Lower leg skin (tissue), 3 donors: ENCODE results near the gene TPRA1.

Experiments used
- CTCF ChIP-seq, 3 donors: fragments of 450-650 bp; IDR thresholded peaks; one replicate each; pipeline ENCODE4 v1.5.1; 2016; ENCODE audit warnings: antibody characterized with exemption in 3 of 3, mild to moderate bottlenecking in 3 of 3, moderate library complexity in 2 of 3
- POLR2A ChIP-seq, 2 donors: fragments of 450-650 bp; IDR thresholded peaks; one replicate each; pipeline ENCODE4 v1.6.1; 2016 to 2017; ENCODE audit warnings: antibody characterized with exemption in 2 of 2, mild to moderate bottlenecking in 1 of 2, moderate library complexity in 1 of 2

- TF ChIP-seq CTCF (IDR thresholded peaks at IDR 0.05) (no peak), POLR2A (IDR thresholded peaks at IDR 0.05) (no peak)
Measured at GRCh38 chr3:127577448-127577847, 13.1 kb downstream of the TPRA1 start.
